IMR-90 (cell line): ENCODE measurements around the gene MROH8. TPM values are rescaled to one million over a fixed set of nuclear protein-coding genes. Genes with fewer than 3 reads are reported as not detected.

Experiments used
- ATAC-seq: fragments of 200-7000 bp; cut with Tn5 transposase; 2 replicates; pipeline ENCODE4 v1.9.1; 2020; ENCODE audit warnings: low read depth, mild to moderate bottlenecking, moderate library complexity
- BruUV-seq: library from RNA; stranded (reverse); fragments of 400-500 nt; replicated peaks from 2 replicates; lab custom pipeline; 2021; lab: Mats Ljungman, UMichigan
- CTCF ChIA-PET: fragments of 300-600 bp; formaldehyde crosslinking; extraction: SDS; loops from one replicate; lab custom pipeline; 2021; ENCODE audit warnings: antibody characterized with exemption; lab: Yijun Ruan, JAX
- POLR2A ChIA-PET: fragments of 300-600 bp; sonication (Branson Sonifier 250); formaldehyde crosslinking; loops from one replicate; lab custom pipeline; 2022; ENCODE audit warnings: antibody characterized with exemption; ENCODE audit not compliant: unreplicated experiment; lab: Charles Lee
- DNase-seq: peaks from one replicate; pipeline ENCODE4 v3.0.0; 2013
- H2AFZ ChIP-seq: replicated peaks from 2 replicates; pipeline ENCODE3; 2013; ENCODE audit warnings: low read length, mild to moderate bottlenecking; ENCODE audit not compliant: poor library complexity
- H2AK5ac ChIP-seq: 2 replicates; pipeline ENCODE4 v1.6.1; 2013; ENCODE audit warnings: low read depth, low read length, inconsistent platforms
- H2AK9ac ChIP-seq: replicated peaks from 2 replicates; pipeline ENCODE3; 2013; ENCODE audit warnings: mild to moderate bottlenecking, low read depth, low read length, moderate library complexity; ENCODE audit not compliant: poor library complexity
- H2BK120ac ChIP-seq: 2 replicates; pipeline ENCODE4 v1.6.1; 2013; ENCODE audit warnings: low read depth, low read length, inconsistent platforms
- H2BK15ac ChIP-seq: 3 replicates; pipeline ENCODE4 v1.6.1; 2013; ENCODE audit warnings: low read depth, low read length, inconsistent platforms
- H2BK20ac ChIP-seq: 2 replicates; pipeline ENCODE4 v1.6.1; 2013; ENCODE audit warnings: low read depth, mild to moderate bottlenecking, inconsistent platforms, low read length, moderate library complexity
- H2BK5ac ChIP-seq: 2 replicates; pipeline ENCODE4 v1.6.1; 2013; ENCODE audit warnings: mild to moderate bottlenecking, low read depth, low read length, inconsistent platforms; ENCODE audit not compliant: poor library complexity, severe bottlenecking
- H3K14ac ChIP-seq: replicated peaks from 2 replicates; pipeline ENCODE4 v1.6.1; 2013; ENCODE audit warnings: low read depth, low read length, inconsistent platforms
- H3K18ac ChIP-seq: 2 replicates; pipeline ENCODE4 v1.6.1; 2013; ENCODE audit warnings: low read depth, low read length, control low read depth
- H3K23ac ChIP-seq: 2 replicates; pipeline ENCODE4 v1.6.1; 2013; ENCODE audit warnings: low read depth, low read length, inconsistent platforms
- H3K27ac ChIP-seq: 2 replicates; pipeline ENCODE4 v1.5.1; 2013; ENCODE audit warnings: mild to moderate bottlenecking, control low read depth, low read length; ENCODE audit not compliant: insufficient read depth
- H3K27me3 ChIP-seq: 2 replicates; pipeline ENCODE4 v1.6.1; 2013; ENCODE audit warnings: low read length; ENCODE audit not compliant: control insufficient read depth, insufficient read depth
- H3K36me3 ChIP-seq: 2 replicates; pipeline ENCODE4 v1.6.1; 2013; ENCODE audit warnings: low read length, mixed read lengths; ENCODE audit not compliant: control insufficient read depth, insufficient read depth
- H3K4ac ChIP-seq: 2 replicates; pipeline ENCODE4 v1.6.1; 2013; ENCODE audit warnings: low read depth, low read length, inconsistent platforms
- H3K4me1 ChIP-seq: 2 replicates; pipeline ENCODE4 v1.6.1; 2013; ENCODE audit warnings: low read length, mixed read lengths; ENCODE audit not compliant: control insufficient read depth, insufficient read depth
- H3K4me2 ChIP-seq: 2 replicates; pipeline ENCODE4 v1.6.1; 2013; ENCODE audit warnings: low read depth, mild to moderate bottlenecking, control low read depth, low read length, moderate library complexity
- H3K4me3 ChIP-seq: 2 replicates; pipeline ENCODE4 v1.5.1; 2013; ENCODE audit warnings: low read depth, mild to moderate bottlenecking, control low read depth, low read length, moderate library complexity; ENCODE audit not compliant: insufficient read depth
- H3K56ac ChIP-seq: 2 replicates; pipeline ENCODE4 v1.6.1; 2013; ENCODE audit warnings: low read length, inconsistent platforms; ENCODE audit not compliant: insufficient read depth; ENCODE audit errors: extremely low read depth
- H3K79me1 ChIP-seq, 2 experiments: 2 replicates each; pipeline ENCODE4 v1.6.1; 2013; ENCODE audit warnings: low read length in 2 of 2, inconsistent platforms in 1 of 2, low read depth in 1 of 2
- H3K9ac ChIP-seq: 2 replicates; pipeline ENCODE4 v1.6.1; 2013; ENCODE audit warnings: low read depth, low read length, control low read depth
- H3K9me1 ChIP-seq: 2 replicates; pipeline ENCODE4 v1.6.1; 2013; ENCODE audit warnings: low read length, inconsistent platforms; ENCODE audit not compliant: insufficient read depth
- H3K9me3 ChIP-seq: 2 replicates; pipeline ENCODE4 v1.6.1; 2013; ENCODE audit warnings: low read length; ENCODE audit not compliant: control insufficient read depth, insufficient read depth
- H4K20me1 ChIP-seq: 2 replicates; pipeline ENCODE4 v1.6.1; 2013; ENCODE audit warnings: low read length, inconsistent platforms; ENCODE audit not compliant: insufficient read depth
- H4K5ac ChIP-seq: 2 replicates; pipeline ENCODE4 v1.6.1; 2013; ENCODE audit warnings: mild to moderate bottlenecking, low read depth, low read length, control low read depth
- H4K8ac ChIP-seq, 2 experiments: 2 replicates each; pipeline ENCODE4 v1.6.1; 2013; ENCODE audit warnings: low read depth in 2 of 2, low read length in 2 of 2, control low read depth in 1 of 2, inconsistent platforms in 1 of 2
- H4K91ac ChIP-seq: 2 replicates; pipeline ENCODE4 v1.6.1; 2013; ENCODE audit warnings: low read depth, low read length, inconsistent platforms; ENCODE audit not compliant: insufficient read depth
- CHD1 ChIP-seq: IDR thresholded peaks from 2 replicates; pipeline ENCODE4 v1.6.1; 2012; ENCODE audit warnings: low read depth, low read length, improper control_type of control experiment
- CTCF ChIP-seq: conservative IDR thresholded peaks from 2 replicates; pipeline ENCODE4 v1.5.1; 2012; ENCODE audit warnings: mild to moderate bottlenecking, low read depth, low read length, improper control_type of control experiment
- FOS ChIP-seq: fragments of 150-350 bp; IDR thresholded peaks from 2 replicates; pipeline ENCODE4 v1.6.1; 2016; ENCODE audit warnings: low read depth, low read length
- MAZ ChIP-seq: IDR thresholded peaks from 2 replicates; pipeline ENCODE4 v1.6.1; 2012; ENCODE audit warnings: low read depth, mild to moderate bottlenecking, low read length, improper control_type of control experiment, moderate library complexity, borderline replicate concordance
- MXI1 ChIP-seq: IDR thresholded peaks from 2 replicates; pipeline ENCODE4 v1.6.1; 2012; ENCODE audit warnings: low read depth, mild to moderate bottlenecking, low read length, moderate library complexity, borderline replicate concordance
- RCOR1 ChIP-seq: IDR thresholded peaks from 2 replicates; pipeline ENCODE4 v1.6.1; 2012; ENCODE audit warnings: mild to moderate bottlenecking, low read length, improper control_type of control experiment; ENCODE audit not compliant: insufficient replicate concordance
- RFX5 ChIP-seq: IDR thresholded peaks from 2 replicates; pipeline ENCODE4 v1.8.0; 2012; ENCODE audit warnings: low read depth, mild to moderate bottlenecking, low read length, moderate library complexity
- SMC3 ChIP-seq: fragments of 150-350 bp; IDR thresholded peaks from 2 replicates; pipeline ENCODE4 v1.6.1; 2016; ENCODE audit warnings: low read depth, mild to moderate bottlenecking, antibody characterized with exemption, low read length, moderate library complexity
- WGBS, 2 experiments: methylation state at CpG; one replicate each; pipeline versions ENCODE4 v1.1.5 to v1.1.7; 2013; ENCODE audit warnings: missing lambda C conversion rate in 2 of 2; ENCODE audit not compliant: insufficient read length in 1 of 2; ENCODE audit errors: extremely low coverage in 2 of 2; 5-methylcytosine and 5-hydroxymethylcytosine counted together
- dilution Hi-C: fragments of 300-500 bp; cut with HindIII; formaldehyde crosslinking; loops from one replicate; pipeline ENCODE4 v1.14.3; 2018; ENCODE audit warnings: low sequenced_read_pairs; ENCODE audit not compliant: unreplicated experiment
- in situ Hi-C: fragments of 300-500 bp; cut with MboI; formaldehyde crosslinking; loops from 3 replicates; pipeline ENCODE4 v1.14.3; 2019; ENCODE audit warnings: low sequenced_read_pairs, inconsistent platforms, mixed read lengths
- intact Hi-C: fragments of 100-400 bp; cut with micrococcal nuclease; formaldehyde crosslinking; loops from 2 replicates; pipeline ENCODE4 v1.10.0; 2022
- polyA plus RNA-seq, 3 experiments: library from polyadenylated mRNA; depleted of rRNA; stranded (reverse); fragments of >200 nt; gene quantifications; 2 replicates each; pipeline ENCODE4 v1.2.3, GENCODE V29; 2012; ENCODE audit warnings: low replicate concordance in 1 of 3
- total RNA-seq: library from RNA; depleted of rRNA; stranded (reverse); fragments of >200 nt; gene quantifications from 2 replicates; pipeline ENCODE4 v1.2.3, GENCODE V29; 2012
- TF ChIP-seq, protein P1 (sequence below): fragments of 150-350 bp; IDR thresholded peaks from 2 replicates; pipeline ENCODE4 v1.6.1; 2016; ENCODE audit warnings: low read depth, mild to moderate bottlenecking, low read length, moderate library complexity, borderline replicate concordance
- TF ChIP-seq, protein P2 (sequence below): fragments of 150-350 bp; IDR thresholded peaks from 2 replicates; pipeline ENCODE4 v1.6.1; 2017; ENCODE audit warnings: mild to moderate bottlenecking, antibody characterized with exemption, low read length, low read depth

Gene MROH8
- total and polyA plus RNA-seq, 2 of the 4 experiments (the other 2 are of a cell fraction): 1.3 to 1.8 TPM

GRCh38 chr20:37198932-37199660, 19.7 kb upstream of the MROH8 start:
- H2BK20ac ChIP-seq: no peak overlapping the region
- TF ChIP-seq RCOR1: no peak
- TF ChIP-seq FOS: no peak
- TF ChIP-seq, protein P1, sequence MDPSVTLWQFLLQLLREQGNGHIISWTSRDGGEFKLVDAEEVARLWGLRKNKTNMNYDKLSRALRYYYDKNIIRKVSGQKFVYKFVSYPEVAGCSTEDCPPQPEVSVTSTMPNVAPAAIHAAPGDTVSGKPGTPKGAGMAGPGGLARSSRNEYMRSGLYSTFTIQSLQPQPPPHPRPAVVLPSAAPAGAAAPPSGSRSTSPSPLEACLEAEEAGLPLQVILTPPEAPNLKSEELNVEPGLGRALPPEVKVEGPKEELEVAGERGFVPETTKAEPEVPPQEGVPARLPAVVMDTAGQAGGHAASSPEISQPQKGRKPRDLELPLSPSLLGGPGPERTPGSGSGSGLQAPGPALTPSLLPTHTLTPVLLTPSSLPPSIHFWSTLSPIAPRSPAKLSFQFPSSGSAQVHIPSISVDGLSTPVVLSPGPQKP: no peak
- TF ChIP-seq SMC3: no peak
- TF ChIP-seq CHD1: no peak
- TF ChIP-seq MXI1: no peak
- no peak for TF ChIP-seq RFX5
- no peak for TF ChIP-seq CTCF
- TF ChIP-seq, protein P2, sequence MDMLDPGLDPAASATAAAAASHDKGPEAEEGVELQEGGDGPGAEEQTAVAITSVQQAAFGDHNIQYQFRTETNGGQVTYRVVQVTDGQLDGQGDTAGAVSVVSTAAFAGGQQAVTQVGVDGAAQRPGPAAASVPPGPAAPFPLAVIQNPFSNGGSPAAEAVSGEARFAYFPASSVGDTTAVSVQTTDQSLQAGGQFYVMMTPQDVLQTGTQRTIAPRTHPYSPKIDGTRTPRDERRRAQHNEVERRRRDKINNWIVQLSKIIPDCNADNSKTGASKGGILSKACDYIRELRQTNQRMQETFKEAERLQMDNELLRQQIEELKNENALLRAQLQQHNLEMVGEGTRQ: no peak
- no peak for TF ChIP-seq MAZ
- H3K9ac ChIP-seq: no peak overlapping the region
- intact Hi-C loops (loop anchor here (5.0 kb wide), 2 partner anchors 183 to 192 kb away; no protein-coding TSS in a partner anchor), dilution Hi-C loops (no loop called here), in situ Hi-C loops (loop anchor here (5.0 kb wide), 1 partner anchor 333 kb away; no protein-coding TSS in a partner anchor)
- no peak overlapping the region for H4K5ac ChIP-seq
- H3K23ac ChIP-seq: no peak overlapping the region
- no peak overlapping the region for H3K14ac ChIP-seq
- no peak overlapping the region for H3K4ac ChIP-seq
- no peak for DNase-seq
- CTCF ChIA-PET: no interaction called here
- H3K27me3 ChIP-seq: no peaks in the 10 kb centered on the region
- no peak overlapping the region for H3K27ac ChIP-seq
- 97% methylated on average over 6 of the region's 16 CpGs; no CpG with 5 or more reads in 1 of the 2 experiments for WGBS, 2 experiments
- no peak overlapping the region for H2AK5ac ChIP-seq
- no peak overlapping the region for H3K18ac ChIP-seq
- H2AFZ ChIP-seq: no peak overlapping the region
- BruUV-seq: no TSS peak
- no peak overlapping the region for H3K4me3 ChIP-seq
- H3K36me3 ChIP-seq: peaks cover 29% of the 10 kb centered on the region
- POLR2A ChIA-PET: interaction anchor here (0.5 kb wide), 1 partner anchor 194 kb away, joined by 3 read pairs; no protein-coding TSS in a partner anchor
- H3K4me2 ChIP-seq: no peak overlapping the region
- H4K8ac ChIP-seq: no peak overlapping the region
- H3K56ac ChIP-seq: no peak overlapping the region
- no peaks in the 10 kb centered on the region; the same call in 1 of the 2 replicates for H3K4me1 ChIP-seq
- H3K9me3 ChIP-seq: no peaks in the 10 kb centered on the region
- H2BK120ac ChIP-seq: no peak overlapping the region
- no peak overlapping the region for H2BK15ac ChIP-seq
- H4K20me1 ChIP-seq: peaks cover 63% of the 10 kb centered on the region
- H2AK9ac ChIP-seq: no peak overlapping the region
- H2BK5ac ChIP-seq: no peak overlapping the region
- peaks cover 23% of the 10 kb centered on the region for H3K9me1 ChIP-seq
- peaks cover 46 to 76% of the 10 kb centered on the region in 2 experiments for H3K79me1 ChIP-seq
- no peak for ATAC-seq
- no peak overlapping the region for H4K91ac ChIP-seq
